Pancreas (tissue), 10 donors: ENCODE data around the gene R3HDML. TPM values are rescaled to one million over a fixed set of nuclear protein-coding genes. Genes with fewer than 3 reads are reported as not detected.

Source experiments
- ATAC-seq, 4 donors: fragments of 200-7000 bp; cut with Tn5 transposase; one replicate each; pipeline versions ENCODE4 v1.8.0 to v1.9.1; 2020; ENCODE audit warnings: mild to moderate bottlenecking in 4 of 4, moderate library complexity in 4 of 4
- DNase-seq, 6 donors: peaks; one replicate each; pipeline ENCODE4 v3.0.0-alpha.2; 2020
- FAIRE-seq: peaks from 2 replicates; lab custom pipeline; 2012; peaks lifted over from hg19 to GRCh38; lab: Jason Lieb, UNC
- H3K27ac ChIP-seq, 4 donors: fragments of 200-600 bp; sonication (generic); 1 replicate in 3 of 4; 2 replicates in 1 of 4; pipeline versions ENCODE4 v1.5.0 to v1.8.0; 2020
- H3K27me3 ChIP-seq, 4 donors: fragments of 200-600 bp; one replicate each; pipeline ENCODE4 v1.8.0; 2021
- H3K36me3 ChIP-seq, 3 donors: fragments of 200-600 bp; sonication (generic) in 1 of 3; one replicate each; pipeline versions ENCODE4 v1.5.0 to v1.8.0; 2020 to 2021
- H3K4me1 ChIP-seq, 3 donors: fragments of 200-600 bp; one replicate each; pipeline ENCODE4 v1.8.0; 2021
- H3K4me3 ChIP-seq, 4 donors: fragments of 200-600 bp; sonication (generic) in 2 of 4; one replicate each; pipeline versions ENCODE4 v1.5.0 to v1.8.0; 2020 to 2021
- H3K9me3 ChIP-seq, 4 donors: fragments of 200-600 bp; one replicate each; pipeline ENCODE4 v1.8.0; 2021
- CTCF ChIP-seq, 4 donors: fragments of 200-600 bp; sonication (generic) in 3 of 4; IDR thresholded peaks; one replicate each; pipeline versions ENCODE4 v1.5.0 to v1.8.0; 2021; ENCODE audit warnings: antibody characterized with exemption in 4 of 4
- WGBS, 2 donors: extraction: QIAGEN DNeasy Blood & Tissue Kit; methylation state at CpG; one replicate each; pipeline ENCODE4 v1.1.7; 2013; 5-methylcytosine and 5-hydroxymethylcytosine counted together
- intact Hi-C, 3 donors: fragments of 100-400 bp; cut with DNase I; formaldehyde crosslinking; loops; one replicate each; pipeline versions ENCODE4 v1.11.1 to v1.14.2; 2022
- polyA plus RNA-seq, 2 donors: library from polyadenylated mRNA; stranded (reverse); fragments of 200-250 nt; gene quantifications; one replicate each; pipeline ENCODE4 v1.2.3, GENCODE V29; 2013
- total RNA-seq, 6 donors: library from RNA; stranded (reverse); fragmentation: NEBNext Ultra II Directional in 4 of 6; extraction: Animal tissue kit (Norgen Biotek cat#: 25700) in 4 of 6; gene quantifications; one replicate each; pipeline versions ENCODE4 v1.2.1 to v1.2.4, GENCODE V29; 2021 to 2023
- donor health status: healthy with polysubstance abuse.
- donor health status: DM: no; HTN: no; CAD: no; lungs with moderate emphysema.
- donor health status: DM: no; HTN: no; CAD: no.
- donor health status: control.
- donor health status: control.
- donor health status: Bipolar disorder and iron deficiency.
- donor health status: DM: yes; HTN: yes; CAD: no.
- donor health status: DM: no; HTN: no; CAD: no.
- donor health status: DM: no; HTN: no; CAD: no.
- donor health status: DM: yes; HTN: yes; CAD: no.

R3HDML gene
- total and polyA plus RNA-seq, 8 donors: not detected

- no peaks in the 10 kb centered on the region for H3K27me3 ChIP-seq
- 63 to 67% methylated on average over 15 of the region's 15 CpGs for WGBS, 2 donors
- intact Hi-C loops: no loop called here
- ATAC-seq (no peak), FAIRE-seq (no peak), DNase-seq (no peak)
- peaks cover 5 to 14% (median 6%) of the 10 kb centered on the region in 3 donors for H3K4me1 ChIP-seq
- no peak overlapping the region for H3K27ac ChIP-seq
- H3K9me3 ChIP-seq: no peaks in the 10 kb centered on the region
- H3K4me3 ChIP-seq: no peak overlapping the region
- TF ChIP-seq CTCF (IDR thresholded peaks at IDR 0.05): no peak
- no peaks in the 10 kb centered on the region for H3K36me3 ChIP-seq
Observed at GRCh38 chr20:44394702-44395460, 58.0 kb downstream of the R3HDML start.

- intact Hi-C loops: no loop called here
- FAIRE-seq: no peak
- H3K4me1 ChIP-seq: peaks cover 5 to 17% (median 6%) of the 10 kb centered on the region in 3 donors
- H3K27me3 ChIP-seq: no peaks in the 10 kb centered on the region
- TF ChIP-seq CTCF (IDR thresholded peaks at IDR 0.05): no peak
- H3K27ac ChIP-seq: no peak overlapping the region
- 69 to 78% methylated on average over 11 of the region's 11 CpGs for WGBS, 2 donors
- H3K36me3 ChIP-seq: no peaks in the 10 kb centered on the region
- DNase-seq: no peak
- H3K9me3 ChIP-seq: no peaks in the 10 kb centered on the region
- no peak overlapping the region for H3K4me3 ChIP-seq
- no peak for ATAC-seq
Observed at GRCh38 chr20:44395461-44396340, 58.9 kb downstream of the R3HDML start.

- FAIRE-seq (no peak), DNase-seq (no peak), ATAC-seq (no peak)
- no peak overlapping the region for H3K4me3 ChIP-seq
- H3K9me3 ChIP-seq: no peaks in the 10 kb centered on the region
- H3K4me1 ChIP-seq: peaks cover 5 to 19% (median 6%) of the 10 kb centered on the region in 3 donors
- no peaks in the 10 kb centered on the region for H3K27me3 ChIP-seq
- no peaks in the 10 kb centered on the region for H3K36me3 ChIP-seq
- H3K27ac ChIP-seq: no peak overlapping the region
- intact Hi-C loops: no loop called here
- no peak for TF ChIP-seq CTCF (IDR thresholded peaks at IDR 0.05)
- WGBS, 2 donors: 62 to 68% methylated on average over 8 of the region's 8 CpGs
Observed at GRCh38 chr20:44396369-44397130, 59.7 kb downstream of the R3HDML start.

GRCh38 chr20:44398335-44398734 lies 61.5 kb downstream of the R3HDML start:
- FAIRE-seq (no peak), DNase-seq (no peak), ATAC-seq (no peak)
- H3K36me3 ChIP-seq: no peaks in the 10 kb centered on the region
- peaks cover 5 to 17% (median 12%) of the 10 kb centered on the region in 3 donors for H3K4me1 ChIP-seq
- no peak overlapping the region for H3K27ac ChIP-seq
- WGBS, 2 donors: 73 to 78% methylated on average over 2 of the region's 2 CpGs
- no peak for TF ChIP-seq CTCF (IDR thresholded peaks at IDR 0.05)
- no peak overlapping the region for H3K4me3 ChIP-seq
- intact Hi-C loops: no loop called here
- no peaks in the 10 kb centered on the region for H3K9me3 ChIP-seq
- H3K27me3 ChIP-seq: no peaks in the 10 kb centered on the region
